ENCODE measurements around the gene MAP2K5.

The MAP2K5 gene

DNA sequence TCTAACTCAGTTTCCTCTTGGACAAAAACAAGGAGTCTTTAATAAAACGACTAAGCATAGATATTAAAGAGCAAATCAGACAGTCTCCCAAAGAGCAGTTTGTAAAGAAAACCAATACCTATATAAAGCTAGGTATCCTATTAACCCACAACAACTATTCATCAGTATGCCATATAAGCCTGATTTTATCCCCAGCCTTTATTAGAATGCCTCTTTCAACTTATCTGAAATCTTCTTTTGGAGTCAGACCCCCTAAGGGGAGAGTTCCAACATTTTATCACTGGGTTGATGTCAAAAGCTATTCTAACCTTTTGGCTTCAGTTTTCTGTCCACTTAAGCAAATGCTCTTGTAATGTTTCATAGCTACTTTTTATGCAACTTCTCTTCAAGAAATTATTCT is 17.8 kb downstream of the MAP2K5 start:
- CTCF ChIA-PET, result interaction anchor here (0.5 to 0.7 kb wide), 2 partner anchors 9 to 12 kb away, joined by 3 read pairs; no protein-coding TSS in a partner anchor
- Histone ChIP-seq H3K9me3 (ENCODE audit: control insufficient read depth, insufficient read depth, low read depth, low read length) (no peaks in the 10 kb centered on the region), H3K4me1 (ENCODE audit: control insufficient read depth, insufficient read depth, low read length) (peaks cover 17% of the 10 kb centered on the region; the same call in 1 of the 2 replicates), H3K4me3 (ENCODE audit: low read depth, low read length) (no peak overlapping the region), H3K27ac (ENCODE audit: extremely low read depth, low read depth, low read length) (no peak overlapping the region), H3K36me3 (ENCODE audit: control insufficient read depth in 2 of 2, insufficient read depth in 1 of 2, low read length in 2 of 2) (peaks cover 0 to 13% of the 10 kb centered on the region in 2 experiments; a peak in 2 of 3 replicates)
- POLR2A ChIA-PET, result no interaction called here
- TF ChIP-seq ZNF184 (tag by site-specific recombination; IDR thresholded peaks at IDR 0.05), result peak; percentile 97
- no peak for TF ChIP-seq ZNF239 (tag by site-specific recombination; IDR thresholded peaks at IDR 0.05)

DNA sequence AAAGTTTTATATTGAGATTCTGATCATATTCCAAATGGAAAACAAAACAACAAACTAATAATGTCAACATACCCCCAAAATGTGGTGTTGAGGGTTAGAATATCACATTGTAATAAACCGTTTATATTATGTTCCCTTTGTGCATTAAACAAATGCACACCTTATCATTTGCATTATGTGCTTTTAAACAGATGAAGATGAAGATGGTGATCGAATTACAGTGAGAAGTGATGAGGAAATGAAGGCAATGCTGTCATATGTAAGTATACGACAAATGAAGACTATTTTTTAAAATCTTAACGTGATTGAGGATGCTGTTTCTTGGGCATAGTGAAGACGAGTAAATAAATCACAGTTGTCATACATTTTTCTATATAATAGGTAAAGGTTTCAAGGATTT is 20.6 kb downstream of the MAP2K5 start:
- Histone ChIP-seq H3K36me3 (ENCODE audit: control insufficient read depth in 2 of 2, insufficient read depth in 1 of 2, low read length in 2 of 2) (peaks cover 0 to 9% of the 10 kb centered on the region in 2 experiments; a peak in 1 of 3 replicates), H3K4me1 (ENCODE audit: control insufficient read depth, insufficient read depth, low read length) (peaks cover 17% of the 10 kb centered on the region; the same call in 1 of the 2 replicates), H3K9me3 (ENCODE audit: control insufficient read depth, insufficient read depth, low read depth, low read length) (no peaks in the 10 kb centered on the region), H3K4me3 (ENCODE audit: low read depth, low read length) (no peak overlapping the region), H3K27ac (ENCODE audit: extremely low read depth, low read depth, low read length) (no peak overlapping the region)
- POLR2A ChIA-PET, result no interaction called here
- TF ChIP-seq, protein P1, sequence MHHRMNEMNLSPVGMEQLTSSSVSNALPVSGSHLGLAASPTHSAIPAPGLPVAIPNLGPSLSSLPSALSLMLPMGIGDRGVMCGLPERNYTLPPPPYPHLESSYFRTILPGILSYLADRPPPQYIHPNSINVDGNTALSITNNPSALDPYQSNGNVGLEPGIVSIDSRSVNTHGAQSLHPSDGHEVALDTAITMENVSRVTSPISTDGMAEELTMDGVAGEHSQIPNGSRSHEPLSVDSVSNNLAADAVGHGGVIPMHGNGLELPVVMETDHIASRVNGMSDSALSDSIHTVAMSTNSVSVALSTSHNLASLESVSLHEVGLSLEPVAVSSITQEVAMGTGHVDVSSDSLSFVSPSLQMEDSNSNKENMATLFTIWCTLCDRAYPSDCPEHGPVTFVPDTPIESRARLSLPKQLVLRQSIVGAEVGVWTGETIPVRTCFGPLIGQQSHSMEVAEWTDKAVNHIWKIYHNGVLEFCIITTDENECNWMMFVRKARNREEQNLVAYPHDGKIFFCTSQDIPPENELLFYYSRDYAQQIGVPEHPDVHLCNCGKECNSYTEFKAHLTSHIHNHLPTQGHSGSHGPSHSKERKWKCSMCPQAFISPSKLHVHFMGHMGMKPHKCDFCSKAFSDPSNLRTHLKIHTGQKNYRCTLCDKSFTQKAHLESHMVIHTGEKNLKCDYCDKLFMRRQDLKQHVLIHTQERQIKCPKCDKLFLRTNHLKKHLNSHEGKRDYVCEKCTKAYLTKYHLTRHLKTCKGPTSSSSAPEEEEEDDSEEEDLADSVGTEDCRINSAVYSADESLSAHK (tag by site-specific recombination; IDR thresholded peaks at IDR 0.05), result peak; percentile 56; the same call in 1 of the 2 replicates
- TF ChIP-seq, protein P2, sequence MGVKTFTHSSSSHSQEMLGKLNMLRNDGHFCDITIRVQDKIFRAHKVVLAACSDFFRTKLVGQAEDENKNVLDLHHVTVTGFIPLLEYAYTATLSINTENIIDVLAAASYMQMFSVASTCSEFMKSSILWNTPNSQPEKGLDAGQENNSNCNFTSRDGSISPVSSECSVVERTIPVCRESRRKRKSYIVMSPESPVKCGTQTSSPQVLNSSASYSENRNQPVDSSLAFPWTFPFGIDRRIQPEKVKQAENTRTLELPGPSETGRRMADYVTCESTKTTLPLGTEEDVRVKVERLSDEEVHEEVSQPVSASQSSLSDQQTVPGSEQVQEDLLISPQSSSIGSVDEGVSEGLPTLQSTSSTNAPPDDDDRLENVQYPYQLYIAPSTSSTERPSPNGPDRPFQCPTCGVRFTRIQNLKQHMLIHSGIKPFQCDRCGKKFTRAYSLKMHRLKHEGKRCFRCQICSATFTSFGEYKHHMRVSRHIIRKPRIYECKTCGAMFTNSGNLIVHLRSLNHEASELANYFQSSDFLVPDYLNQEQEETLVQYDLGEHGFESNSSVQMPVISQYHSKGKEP (tag by site-specific recombination; IDR thresholded peaks at IDR 0.05), result peak; percentile 50
- TF ChIP-seq, protein P3, sequence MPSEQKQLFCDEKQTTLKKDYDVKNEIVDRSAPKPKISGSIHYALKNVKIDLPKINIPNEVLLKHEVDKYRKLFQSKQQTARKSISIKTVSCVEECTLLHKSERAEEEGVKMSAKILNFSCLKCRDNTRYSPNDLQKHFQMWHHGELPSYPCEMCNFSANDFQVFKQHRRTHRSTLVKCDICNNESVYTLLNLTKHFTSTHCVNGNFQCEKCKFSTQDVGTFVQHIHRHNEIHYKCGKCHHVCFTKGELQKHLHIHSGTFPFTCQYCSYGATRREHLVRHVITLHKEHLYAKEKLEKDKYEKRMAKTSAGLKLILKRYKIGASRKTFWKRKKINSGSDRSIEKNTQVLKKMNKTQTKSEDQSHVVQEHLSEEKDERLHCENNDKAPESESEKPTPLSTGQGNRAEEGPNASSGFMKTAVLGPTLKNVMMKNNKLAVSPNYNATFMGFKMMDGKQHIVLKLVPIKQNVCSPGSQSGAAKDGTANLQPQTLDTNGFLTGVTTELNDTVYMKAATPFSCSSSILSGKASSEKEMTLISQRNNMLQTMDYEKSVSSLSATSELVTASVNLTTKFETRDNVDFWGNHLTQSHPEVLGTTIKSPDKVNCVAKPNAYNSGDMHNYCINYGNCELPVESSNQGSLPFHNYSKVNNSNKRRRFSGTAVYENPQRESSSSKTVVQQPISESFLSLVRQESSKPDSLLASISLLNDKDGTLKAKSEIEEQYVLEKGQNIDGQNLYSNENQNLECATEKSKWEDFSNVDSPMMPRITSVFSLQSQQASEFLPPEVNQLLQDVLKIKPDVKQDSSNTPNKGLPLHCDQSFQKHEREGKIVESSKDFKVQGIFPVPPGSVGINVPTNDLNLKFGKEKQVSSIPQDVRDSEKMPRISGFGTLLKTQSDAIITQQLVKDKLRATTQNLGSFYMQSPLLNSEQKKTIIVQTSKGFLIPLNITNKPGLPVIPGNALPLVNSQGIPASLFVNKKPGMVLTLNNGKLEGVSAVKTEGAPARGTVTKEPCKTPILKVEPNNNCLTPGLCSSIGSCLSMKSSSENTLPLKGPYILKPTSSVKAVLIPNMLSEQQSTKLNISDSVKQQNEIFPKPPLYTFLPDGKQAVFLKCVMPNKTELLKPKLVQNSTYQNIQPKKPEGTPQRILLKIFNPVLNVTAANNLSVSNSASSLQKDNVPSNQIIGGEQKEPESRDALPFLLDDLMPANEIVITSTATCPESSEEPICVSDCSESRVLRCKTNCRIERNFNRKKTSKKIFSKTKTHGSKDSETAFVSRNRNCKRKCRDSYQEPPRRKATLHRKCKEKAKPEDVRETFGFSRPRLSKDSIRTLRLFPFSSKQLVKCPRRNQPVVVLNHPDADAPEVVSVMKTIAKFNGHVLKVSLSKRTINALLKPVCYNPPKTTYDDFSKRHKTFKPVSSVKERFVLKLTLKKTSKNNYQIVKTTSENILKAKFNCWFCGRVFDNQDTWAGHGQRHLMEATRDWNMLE (tag by site-specific recombination; conservative IDR thresholded peaks at IDR 0.05; ENCODE audit: low read depth), result no peak
- TF ChIP-seq ZNF223 (tag by site-specific recombination; IDR thresholded peaks at IDR 0.05) (no peak), ZNF140 (tag by site-specific recombination; IDR thresholded peaks at IDR 0.05) (no peak), ZFP3 (tag by site-specific recombination; IDR thresholded peaks at IDR 0.05; ENCODE audit: low read depth) (no peak), ZNF658 (tag by site-specific recombination; IDR thresholded peaks at IDR 0.05) (no peak), ZNF10 (tag by site-specific recombination; IDR thresholded peaks at IDR 0.05) (0 out of 2 replicates have a peak, but pooled peaks have one; percentile 38), YY2 (tag by site-specific recombination; IDR thresholded peaks at IDR 0.05) (no peak), ZNF239 (tag by site-specific recombination; IDR thresholded peaks at IDR 0.05) (peak; percentile 88), ZNF629 (tag by site-specific recombination; IDR thresholded peaks at IDR 0.05) (peak; percentile 48; the same call in 1 of the 2 replicates)
- TF ChIP-seq, protein P4, sequence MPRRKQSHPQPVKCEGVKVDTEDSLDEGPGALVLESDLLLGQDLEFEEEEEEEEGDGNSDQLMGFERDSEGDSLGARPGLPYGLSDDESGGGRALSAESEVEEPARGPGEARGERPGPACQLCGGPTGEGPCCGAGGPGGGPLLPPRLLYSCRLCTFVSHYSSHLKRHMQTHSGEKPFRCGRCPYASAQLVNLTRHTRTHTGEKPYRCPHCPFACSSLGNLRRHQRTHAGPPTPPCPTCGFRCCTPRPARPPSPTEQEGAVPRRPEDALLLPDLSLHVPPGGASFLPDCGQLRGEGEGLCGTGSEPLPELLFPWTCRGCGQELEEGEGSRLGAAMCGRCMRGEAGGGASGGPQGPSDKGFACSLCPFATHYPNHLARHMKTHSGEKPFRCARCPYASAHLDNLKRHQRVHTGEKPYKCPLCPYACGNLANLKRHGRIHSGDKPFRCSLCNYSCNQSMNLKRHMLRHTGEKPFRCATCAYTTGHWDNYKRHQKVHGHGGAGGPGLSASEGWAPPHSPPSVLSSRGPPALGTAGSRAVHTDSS (tag by site-specific recombination; IDR thresholded peaks at IDR 0.05), result peak; percentile 79
- CTCF ChIA-PET, result no interaction called here
